Osteoblast (primary cell): ENCODE data around the gene ANKFN1. TPM values are rescaled to one million over a fixed set of nuclear protein-coding genes. Genes with fewer than 3 reads are reported as not detected.
"Not testable (repeated sequence)": the region's sequence is repeated elsewhere in the genome, so short reads cannot be mapped to it uniquely, and the experiment has no call there.

Experiments
- DNase-seq: peaks from one replicate; pipeline ENCODE4 v3.0.0; 2011; ENCODE audit warnings: low spot score, mixed read lengths; ENCODE audit not compliant: insufficient read length; ENCODE audit errors: missing footprints
- H2AFZ ChIP-seq: 2 replicates; pipeline ENCODE4 v1.6.0; 2011; ENCODE audit warnings: mild to moderate bottlenecking, low read length
- H3K27ac ChIP-seq: 2 replicates; pipeline ENCODE4 v1.5.1; 2011; ENCODE audit warnings: mild to moderate bottlenecking, low read depth, low read length, moderate library complexity
- H3K27me3 ChIP-seq: 2 replicates; pipeline ENCODE4 v1.6.0; 2012; ENCODE audit warnings: mild to moderate bottlenecking, control low read depth, inconsistent platforms, low read length, moderate library complexity; ENCODE audit not compliant: insufficient read depth
- H3K36me3 ChIP-seq: 2 replicates; pipeline ENCODE4 v1.5.1; 2011; ENCODE audit warnings: mild to moderate bottlenecking, low read length, control low read depth, moderate library complexity; ENCODE audit not compliant: insufficient read depth
- H3K4me1 ChIP-seq: 2 replicates; pipeline ENCODE4 v1.5.1; 2011; ENCODE audit warnings: mild to moderate bottlenecking, low read length, control low read depth, moderate library complexity; ENCODE audit not compliant: insufficient read depth
- H3K4me2 ChIP-seq: 2 replicates; pipeline ENCODE4 v1.6.0; 2011; ENCODE audit warnings: mild to moderate bottlenecking, low read length; ENCODE audit not compliant: insufficient read depth
- H3K4me3 ChIP-seq: fragments of 200-600 bp; sonication (generic); 3 replicates; pipeline ENCODE4 v1.5.1; 2012; ENCODE audit warnings: mild to moderate bottlenecking, low read length, inconsistent platforms; ENCODE audit not compliant: insufficient read depth
- H3K79me2 ChIP-seq: 2 replicates; pipeline ENCODE4 v1.6.0; 2012; ENCODE audit warnings: mild to moderate bottlenecking, low read length, control low read depth, inconsistent platforms; ENCODE audit not compliant: insufficient read depth
- H3K9me3 ChIP-seq: 2 replicates; pipeline ENCODE4 v1.5.1; 2011; ENCODE audit warnings: low read depth, low read length, control low read depth
- H4K20me1 ChIP-seq: 2 replicates; pipeline ENCODE4 v1.6.0; 2012; ENCODE audit warnings: mild to moderate bottlenecking, low read length, control low read depth; ENCODE audit not compliant: insufficient read depth
- total RNA-seq: library from RNA; depleted of rRNA; stranded (reverse); fragments of >200 nt; gene quantifications from 2 replicates; pipeline ENCODE4 v1.2.3, GENCODE V29; 2012
- TF ChIP-seq, protein P1 (sequence below): IDR thresholded peaks from 2 replicates; pipeline ENCODE4 v1.5.1; 2011; ENCODE audit warnings: mild to moderate bottlenecking, low read depth, low read length, moderate library complexity; ENCODE audit errors: extremely low read depth

Gene ANKFN1
- total RNA-seq, 1 donor = 0.72 TPM

DNA sequence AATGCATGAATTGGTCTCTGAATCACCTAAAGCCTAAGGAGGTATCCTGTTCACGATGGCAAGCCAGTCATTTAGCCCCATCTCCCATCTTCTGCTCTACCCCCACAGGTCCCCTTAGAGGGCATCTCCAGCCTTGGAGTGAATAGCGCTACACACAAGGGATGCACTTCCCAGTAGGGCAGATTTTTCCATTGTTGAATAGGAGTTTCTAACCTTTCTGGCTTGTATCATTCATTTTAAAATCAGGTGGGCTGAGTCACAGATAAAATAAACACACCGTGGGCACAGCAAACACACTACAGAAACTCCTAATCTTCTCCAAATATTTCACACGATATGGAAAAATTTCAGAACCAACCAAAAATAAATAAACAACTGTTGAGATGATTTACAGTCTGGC, 239.0 kb downstream of the ANKFN1 start:
- no peaks in the 10 kb centered on the region for H3K9me3 ChIP-seq
- H2AFZ ChIP-seq = no peak overlapping the region
- H3K4me3 ChIP-seq = no peak overlapping the region
- no peaks in the 10 kb centered on the region for H3K27me3 ChIP-seq
- no peaks in the 10 kb centered on the region for H3K36me3 ChIP-seq
- H3K79me2 ChIP-seq = no peaks in the 10 kb centered on the region
- H4K20me1 ChIP-seq = no peaks in the 10 kb centered on the region
- no peak for DNase-seq
- no peak overlapping the region for H3K4me2 ChIP-seq
- no peak overlapping the region for H3K27ac ChIP-seq
- H3K4me1 ChIP-seq = no peaks in the 10 kb centered on the region
- TF ChIP-seq, protein P1, sequence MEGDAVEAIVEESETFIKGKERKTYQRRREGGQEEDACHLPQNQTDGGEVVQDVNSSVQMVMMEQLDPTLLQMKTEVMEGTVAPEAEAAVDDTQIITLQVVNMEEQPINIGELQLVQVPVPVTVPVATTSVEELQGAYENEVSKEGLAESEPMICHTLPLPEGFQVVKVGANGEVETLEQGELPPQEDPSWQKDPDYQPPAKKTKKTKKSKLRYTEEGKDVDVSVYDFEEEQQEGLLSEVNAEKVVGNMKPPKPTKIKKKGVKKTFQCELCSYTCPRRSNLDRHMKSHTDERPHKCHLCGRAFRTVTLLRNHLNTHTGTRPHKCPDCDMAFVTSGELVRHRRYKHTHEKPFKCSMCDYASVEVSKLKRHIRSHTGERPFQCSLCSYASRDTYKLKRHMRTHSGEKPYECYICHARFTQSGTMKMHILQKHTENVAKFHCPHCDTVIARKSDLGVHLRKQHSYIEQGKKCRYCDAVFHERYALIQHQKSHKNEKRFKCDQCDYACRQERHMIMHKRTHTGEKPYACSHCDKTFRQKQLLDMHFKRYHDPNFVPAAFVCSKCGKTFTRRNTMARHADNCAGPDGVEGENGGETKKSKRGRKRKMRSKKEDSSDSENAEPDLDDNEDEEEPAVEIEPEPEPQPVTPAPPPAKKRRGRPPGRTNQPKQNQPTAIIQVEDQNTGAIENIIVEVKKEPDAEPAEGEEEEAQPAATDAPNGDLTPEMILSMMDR = no peak

DNA sequence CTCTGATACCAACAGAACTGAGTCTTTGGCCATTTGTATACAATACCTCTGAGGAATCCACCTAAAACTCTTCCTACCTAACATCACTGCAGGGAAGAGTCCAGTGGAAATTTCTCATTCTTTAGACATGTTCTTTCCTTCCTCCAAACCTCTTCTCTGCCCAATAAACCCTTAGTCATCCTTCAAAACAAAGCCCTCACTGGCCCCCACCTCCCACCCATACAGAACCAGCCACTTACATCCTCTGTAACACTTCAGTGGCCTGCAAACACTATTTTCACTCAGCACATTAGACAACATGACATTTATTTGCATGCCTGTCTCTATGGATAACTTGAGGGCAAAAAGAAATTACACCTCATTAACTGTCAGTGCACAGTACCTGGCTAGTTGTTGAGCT, 239.9 kb downstream of the ANKFN1 start:
- Histone ChIP-seq H3K9me3 (no peaks in the 10 kb centered on the region), H2AFZ (no peak overlapping the region), H3K27me3 (no peaks in the 10 kb centered on the region), H3K36me3 (no peaks in the 10 kb centered on the region), H4K20me1 (no peaks in the 10 kb centered on the region), H3K4me1 (no peaks in the 10 kb centered on the region), H3K4me2 (no peak overlapping the region), H3K79me2 (no peaks in the 10 kb centered on the region), H3K27ac (no peak overlapping the region), H3K4me3 (no peak overlapping the region)
- TF ChIP-seq, protein P1 = no peak
- DNase-seq = no peak

DNA sequence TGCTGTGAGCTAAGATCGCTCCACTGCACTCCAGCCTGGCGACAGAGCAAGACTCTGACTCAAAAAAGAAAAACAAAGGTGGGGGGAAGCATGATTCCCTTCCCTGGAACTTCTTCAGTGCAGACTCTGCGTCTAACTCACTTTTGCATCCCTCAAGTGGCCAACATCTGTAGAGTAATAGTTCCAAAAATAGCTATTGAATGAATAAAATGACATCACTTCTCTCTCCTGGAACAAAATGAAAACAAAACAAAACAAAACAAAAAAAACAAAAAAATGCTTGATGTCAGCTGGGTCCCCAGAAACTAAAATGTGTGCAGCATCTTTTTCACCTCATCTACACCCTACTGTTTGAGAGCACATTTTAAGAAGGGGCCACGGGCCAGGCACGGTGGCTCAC, 242.5 kb downstream of the ANKFN1 start:
- no peaks in the 10 kb centered on the region for H4K20me1 ChIP-seq
- H3K4me1 ChIP-seq = no peaks in the 10 kb centered on the region
- no peak for DNase-seq
- TF ChIP-seq, protein P1 = no peak
- H3K36me3 ChIP-seq = no peaks in the 10 kb centered on the region
- no peaks in the 10 kb centered on the region for H3K9me3 ChIP-seq
- no peaks in the 10 kb centered on the region for H3K79me2 ChIP-seq
- no peaks in the 10 kb centered on the region for H3K27me3 ChIP-seq
- H2AFZ ChIP-seq = no peak overlapping the region
- no peak overlapping the region for H3K4me3 ChIP-seq
- no peak overlapping the region for H3K4me2 ChIP-seq
- H3K27ac ChIP-seq = no peak overlapping the region

DNA sequence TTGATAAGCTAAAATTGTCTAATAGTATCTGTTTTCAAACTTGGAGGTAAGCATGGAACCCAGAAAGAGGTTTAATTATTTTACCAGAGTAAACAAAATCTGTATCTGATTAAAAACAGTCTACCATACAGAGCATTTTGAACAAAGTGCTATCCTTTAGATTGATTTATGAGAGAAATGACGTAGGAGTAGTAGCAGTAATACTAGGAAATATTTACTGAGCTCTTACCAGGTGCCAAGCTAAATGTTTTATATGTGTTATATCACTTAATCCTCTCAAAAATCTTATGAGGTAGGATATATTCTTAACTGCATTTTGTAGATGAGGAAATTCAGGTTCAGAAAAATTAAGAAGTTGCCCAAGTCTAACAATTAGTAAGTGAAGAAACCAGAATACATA, 253.8 kb downstream of the ANKFN1 start:
- H3K4me2 ChIP-seq = no peak overlapping the region
- no peaks in the 10 kb centered on the region for H3K4me1 ChIP-seq
- no peaks in the 10 kb centered on the region for H3K36me3 ChIP-seq
- H3K27ac ChIP-seq = no peak overlapping the region
- H3K79me2 ChIP-seq = no peaks in the 10 kb centered on the region
- no peak overlapping the region for H2AFZ ChIP-seq
- no peaks in the 10 kb centered on the region for H3K9me3 ChIP-seq
- no peak overlapping the region for H3K4me3 ChIP-seq
- TF ChIP-seq, protein P1 = no peak
- H4K20me1 ChIP-seq = no peaks in the 10 kb centered on the region
- DNase-seq = no peak
- H3K27me3 ChIP-seq = no peaks in the 10 kb centered on the region

DNA sequence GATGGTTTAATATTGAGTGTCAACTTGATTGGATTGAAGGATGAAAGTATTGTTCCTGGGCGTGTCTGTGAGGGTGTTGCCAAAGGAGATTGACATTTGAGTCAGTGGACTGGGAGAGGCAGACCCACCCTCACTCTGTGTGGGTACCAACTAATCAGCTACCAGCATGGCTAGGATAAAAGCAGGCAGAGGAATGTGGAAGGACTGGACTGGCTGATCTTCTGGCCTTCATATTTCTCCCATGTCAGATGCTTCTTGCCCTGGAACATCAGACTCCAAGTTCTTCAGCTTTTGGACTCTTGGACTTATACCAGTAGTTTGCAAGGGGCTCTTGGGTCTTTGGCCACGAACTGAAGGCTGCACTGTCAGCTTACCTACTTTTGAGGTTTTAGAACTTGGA, 259.1 kb downstream of the ANKFN1 start:
- not testable (repeated sequence) for H3K4me3 ChIP-seq, DNase-seq, H3K36me3 ChIP-seq, H3K27ac ChIP-seq, H3K4me2 ChIP-seq, H3K79me2 ChIP-seq, H3K27me3 ChIP-seq, H2AFZ ChIP-seq, H3K9me3 ChIP-seq, H3K4me1 ChIP-seq, H4K20me1 ChIP-seq
